Stomach (tissue), 9 donors: ENCODE data around the gene PYCR2. TPM values are rescaled to one million over a fixed set of nuclear protein-coding genes. Genes with fewer than 3 reads are reported as not detected.

ENCODE experiments used
- DNase-seq, 2 donors: peaks; one replicate each; pipeline versions ENCODE4 v3.0.0 to v3.0.0-alpha.2; 2013 to 2019
- H3K27ac ChIP-seq, 5 donors: fragments of 200-600 bp in 4 of 5; sonication (generic) in 4 of 5; one replicate each; pipeline ENCODE4 v1.5.1; 2013 to 2019; ENCODE audit warnings: mild to moderate bottlenecking in 1 of 5, moderate library complexity in 1 of 5
- H3K27me3 ChIP-seq, 3 donors: fragments of 200-600 bp; sonication (generic); one replicate each; pipeline ENCODE4 v1.5.1; 2017 to 2019; ENCODE audit warnings: mixed run types in 1 of 3
- H3K36me3 ChIP-seq, 4 donors: fragments of 200-600 bp; sonication (generic); 1 replicate in 3 of 4; 2 replicates in 1 of 4; pipeline ENCODE4 v1.5.1; 2016 to 2019
- H3K4me1 ChIP-seq, 4 donors: fragments of 200-600 bp; sonication (generic); one replicate each; pipeline ENCODE4 v1.5.1; 2016 to 2019
- H3K4me3 ChIP-seq, 4 donors: fragments of 200-600 bp; sonication (generic) in 3 of 4; one replicate each; pipeline ENCODE4 v1.5.1; 2016 to 2019; ENCODE audit warnings: mild to moderate bottlenecking in 1 of 4
- H3K9me3 ChIP-seq, 4 donors: fragments of 200-600 bp; sonication (generic); one replicate each; pipeline ENCODE4 v1.5.1; 2016 to 2019
- EP300 ChIP-seq: sonication (generic); formaldehyde crosslinking; IDR thresholded peaks from one replicate; pipeline ENCODE4 v1.6.1; 2017; ENCODE audit warnings: antibody characterized with exemption
- POLR2A ChIP-seq, 4 donors: fragments of 450-650 bp; IDR thresholded peaks; one replicate each; pipeline ENCODE4 v1.6.1; 2016; ENCODE audit warnings: antibody characterized with exemption in 4 of 4, control low read depth in 2 of 4, mild to moderate bottlenecking in 1 of 4, moderate library complexity in 1 of 4
- POLR2AphosphoS5 ChIP-seq, 3 donors: sonication (generic); formaldehyde crosslinking; IDR thresholded peaks; one replicate each; pipeline ENCODE4 v1.6.1; 2016; ENCODE audit warnings: antibody characterized with exemption in 3 of 3
- WGBS, 5 donors: extraction: QIAGEN DNeasy Blood & Tissue Kit in 3 of 5; methylation state at CpG; one replicate each; pipeline versions ENCODE4 v1.1.5 to v1.1.7; 2013 to 2018; 5-methylcytosine and 5-hydroxymethylcytosine counted together
- intact Hi-C: fragments of 100-400 bp; cut with DNase I; formaldehyde crosslinking; loops from one replicate; pipeline ENCODE4 v1.15.1; 2023; ENCODE audit warnings: low total_unique reads
- polyA plus RNA-seq, 3 donors: library from polyadenylated mRNA; stranded (reverse); fragments of 200-250 nt; gene quantifications; one replicate each; pipeline ENCODE4 v1.2.3, GENCODE V29; 2013
- total RNA-seq, 5 donors: library from RNA; depleted of rRNA; stranded (reverse); fragments of >200 nt; gene quantifications; one replicate each; pipeline versions ENCODE4 v1.1.0 to v1.2.3, GENCODE V29; 2014 to 2016
- TF ChIP-seq, protein P1 (sequence below), 7 experiments: fragments of 450-650 bp in 4 of 7; fragments of 200-600 bp in 3 of 7; sonication (generic) in 3 of 7; IDR thresholded peaks; one replicate each; pipeline ENCODE4 v1.5.1; 2016 to 2019; ENCODE audit warnings: antibody characterized with exemption in 7 of 7, control low read depth in 2 of 7, mild to moderate bottlenecking in 1 of 7
- donor health status: healthy with polysubstance abuse.
- donor health status: Bipolar disorder and iron deficiency.
- donor health status: healthy.

PYCR2 gene
- total and polyA plus RNA-seq, 8 donors, result 20.1 to 59.4 (median 32.3) TPM

DNA sequence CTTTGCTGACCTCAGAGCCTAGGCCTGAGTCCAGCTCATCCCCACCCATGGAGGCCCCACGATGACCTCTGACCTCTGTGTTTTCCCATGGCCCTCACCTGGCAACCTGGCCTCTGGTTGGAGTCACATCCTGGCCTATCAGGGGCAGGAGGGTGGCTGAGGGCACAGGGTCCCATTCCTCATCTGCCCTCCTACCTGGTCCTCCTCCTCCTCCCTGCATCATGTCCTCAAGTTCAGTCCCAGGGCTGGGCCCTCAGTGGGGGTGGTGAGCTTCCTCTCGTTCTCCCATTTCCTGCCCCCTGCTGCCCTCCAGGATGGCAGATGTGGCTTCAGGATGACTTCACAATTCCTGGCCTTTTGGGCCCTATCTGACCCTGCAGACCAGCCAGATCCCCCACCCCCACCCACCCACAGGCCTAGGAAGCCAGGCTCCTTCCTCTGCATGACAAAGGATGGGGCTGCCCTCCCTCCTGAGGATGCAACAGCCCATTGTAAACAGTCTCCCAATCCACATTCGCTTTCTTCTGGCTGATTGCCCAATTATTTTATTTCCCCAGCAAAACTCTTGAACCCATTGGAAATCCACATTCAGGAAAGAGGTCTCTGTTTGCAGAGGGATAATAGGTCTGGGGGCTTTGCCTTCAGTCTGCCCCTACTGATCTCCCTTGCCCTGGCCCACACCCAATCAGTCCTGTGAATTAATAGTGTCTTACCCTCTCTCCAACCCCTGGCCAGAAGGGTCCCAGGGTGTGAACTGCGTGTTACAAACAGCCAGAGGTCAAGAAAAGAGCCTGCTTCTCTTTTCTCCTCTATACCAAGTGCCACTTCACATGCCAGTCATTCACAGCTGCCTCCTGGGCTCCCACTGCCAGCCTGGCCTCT is 24.8 kb downstream of the PYCR2 start:
- no peak overlapping the region for H3K27ac ChIP-seq
- 58 to 81% (median 68%) methylated on average over 3 to 4 of the region's 4 CpGs for WGBS, 5 donors
- TF ChIP-seq EP300 (no peak), POLR2A (IDR thresholded peaks at IDR 0.05) (no peak), POLR2AphosphoS5 (IDR thresholded peaks at IDR 0.05) (no peak)
- TF ChIP-seq, protein P1, sequence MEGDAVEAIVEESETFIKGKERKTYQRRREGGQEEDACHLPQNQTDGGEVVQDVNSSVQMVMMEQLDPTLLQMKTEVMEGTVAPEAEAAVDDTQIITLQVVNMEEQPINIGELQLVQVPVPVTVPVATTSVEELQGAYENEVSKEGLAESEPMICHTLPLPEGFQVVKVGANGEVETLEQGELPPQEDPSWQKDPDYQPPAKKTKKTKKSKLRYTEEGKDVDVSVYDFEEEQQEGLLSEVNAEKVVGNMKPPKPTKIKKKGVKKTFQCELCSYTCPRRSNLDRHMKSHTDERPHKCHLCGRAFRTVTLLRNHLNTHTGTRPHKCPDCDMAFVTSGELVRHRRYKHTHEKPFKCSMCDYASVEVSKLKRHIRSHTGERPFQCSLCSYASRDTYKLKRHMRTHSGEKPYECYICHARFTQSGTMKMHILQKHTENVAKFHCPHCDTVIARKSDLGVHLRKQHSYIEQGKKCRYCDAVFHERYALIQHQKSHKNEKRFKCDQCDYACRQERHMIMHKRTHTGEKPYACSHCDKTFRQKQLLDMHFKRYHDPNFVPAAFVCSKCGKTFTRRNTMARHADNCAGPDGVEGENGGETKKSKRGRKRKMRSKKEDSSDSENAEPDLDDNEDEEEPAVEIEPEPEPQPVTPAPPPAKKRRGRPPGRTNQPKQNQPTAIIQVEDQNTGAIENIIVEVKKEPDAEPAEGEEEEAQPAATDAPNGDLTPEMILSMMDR (IDR thresholded peaks at IDR 0.05), result no peak
- no peaks in the 10 kb centered on the region for H3K27me3 ChIP-seq
- no peaks in the 10 kb centered on the region for H3K9me3 ChIP-seq
- H3K4me1 ChIP-seq, result peaks cover 6 to 32% (median 21%) of the 10 kb centered on the region in 4 donors
- intact Hi-C loops, result no loop called here
- DNase-seq, result no peak
- no peak overlapping the region for H3K4me3 ChIP-seq
- no peaks in the 10 kb centered on the region for H3K36me3 ChIP-seq

DNA sequence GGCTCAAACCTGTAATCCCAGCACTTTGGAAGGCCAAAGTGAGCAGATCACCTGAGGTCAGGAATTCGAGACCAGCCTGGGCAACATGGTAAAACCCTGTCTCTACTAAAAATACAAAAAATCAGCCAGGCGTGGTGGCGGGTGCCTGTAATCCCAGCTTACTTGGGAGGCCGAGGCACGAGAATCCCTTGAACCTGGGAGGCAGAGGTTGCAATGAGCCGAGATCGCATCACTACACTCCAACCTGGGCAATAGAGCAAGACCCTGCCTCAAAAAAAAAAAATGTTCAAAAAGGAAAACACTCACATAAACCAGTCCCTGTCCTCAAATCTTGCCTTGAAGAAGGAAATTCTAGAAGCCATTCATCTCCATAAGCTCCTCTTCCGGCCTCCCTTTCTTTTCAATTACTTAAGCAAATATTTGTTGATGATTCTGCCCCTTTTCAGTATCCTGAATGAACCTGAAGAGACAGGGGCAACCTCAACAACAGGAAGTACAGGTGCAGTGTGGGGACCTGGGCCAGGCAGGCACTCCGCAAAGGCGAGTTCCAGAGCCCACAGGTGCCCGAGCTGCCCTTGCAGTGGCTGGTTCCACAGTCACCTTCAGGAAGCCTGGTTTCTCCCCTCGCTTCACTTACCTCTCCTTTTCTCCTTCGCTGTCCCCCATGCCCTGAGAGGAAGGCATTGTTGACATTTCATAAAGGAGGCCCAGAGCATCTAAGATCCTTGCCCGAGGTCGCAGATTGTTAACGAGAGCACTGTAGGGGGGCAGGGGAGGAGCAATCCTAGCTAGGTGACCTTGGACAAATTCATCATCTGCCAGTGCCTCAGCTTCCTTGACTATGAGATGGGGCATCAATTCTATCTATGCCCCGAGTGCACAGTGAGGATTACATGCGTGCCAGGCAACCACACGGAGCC is 26.2 kb downstream of the PYCR2 start:
- intact Hi-C loops, result no loop called here
- Histone ChIP-seq H3K27ac (peak overlapping the region; percentile 76 to 84 (median 79)), H3K9me3 (no peaks in the 10 kb centered on the region), H3K36me3 (no peaks in the 10 kb centered on the region), H3K4me1 (peaks cover 6 to 32% (median 21%) of the 10 kb centered on the region in 4 donors), H3K4me3 (no peak overlapping the region), H3K27me3 (no peaks in the 10 kb centered on the region)
- TF ChIP-seq, protein P1 (IDR thresholded peaks at IDR 0.05), result no peak
- TF ChIP-seq EP300, result no peak
- TF ChIP-seq POLR2A (IDR thresholded peaks at IDR 0.05), result no peak
- no peak for TF ChIP-seq POLR2AphosphoS5 (IDR thresholded peaks at IDR 0.05)
- peak in 1 of 2 donors; percentile 56 for DNase-seq
- WGBS, 5 donors, result 73 to 82% (median 77%) methylated on average over 19 of the region's 19 CpGs

DNA sequence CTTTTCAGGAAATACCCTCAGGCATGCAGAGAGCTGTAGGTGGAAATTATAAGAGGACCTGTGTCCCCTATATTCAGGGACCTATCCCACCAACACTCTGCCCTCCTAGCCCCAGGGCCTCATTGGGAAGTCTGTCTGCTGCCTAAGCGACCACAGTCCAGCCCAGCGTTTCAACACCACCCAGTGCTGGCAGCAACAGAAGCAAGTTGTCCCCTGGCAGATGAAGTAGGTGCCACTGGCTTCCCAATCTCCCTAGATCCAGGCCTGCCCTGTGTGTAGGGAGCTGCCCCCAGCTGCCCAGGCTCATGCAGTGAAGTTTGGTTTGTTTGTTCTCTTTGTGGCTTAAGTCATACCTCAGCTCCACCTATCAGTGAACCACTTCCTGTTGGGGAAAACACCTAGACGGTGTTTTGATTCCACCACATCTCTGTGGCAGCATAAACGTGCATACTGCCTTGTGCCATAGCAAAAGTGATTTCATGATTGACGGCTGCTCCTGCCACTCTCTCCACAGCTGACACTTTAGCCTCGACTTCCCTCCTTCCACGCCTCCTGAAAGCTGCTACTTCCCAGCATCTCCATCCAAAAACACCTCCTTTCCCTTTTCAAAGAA is 27.0 kb downstream of the PYCR2 start:
- no peaks in the 10 kb centered on the region for H3K36me3 ChIP-seq
- DNase-seq, result peak; percentile 73 to 88
- TF ChIP-seq, protein P1 (IDR thresholded peaks at IDR 0.05), result no peak
- TF ChIP-seq POLR2A (IDR thresholded peaks at IDR 0.05) (no peak), POLR2AphosphoS5 (IDR thresholded peaks at IDR 0.05) (peak in 2 of 3 donors; percentile 76 to 83), EP300 (no peak)
- H3K4me1 ChIP-seq, result peaks cover 7 to 34% (median 21%) of the 10 kb centered on the region in 4 donors
- no peaks in the 10 kb centered on the region for H3K27me3 ChIP-seq
- peak overlapping the region; percentile 76 to 84 (median 79) for H3K27ac ChIP-seq
- H3K4me3 ChIP-seq, result no peak overlapping the region
- intact Hi-C loops, result no loop called here
- WGBS, 5 donors, result 23 to 53% (median 25%) methylated on average over 7 of the region's 7 CpGs
- no peaks in the 10 kb centered on the region for H3K9me3 ChIP-seq

DNA sequence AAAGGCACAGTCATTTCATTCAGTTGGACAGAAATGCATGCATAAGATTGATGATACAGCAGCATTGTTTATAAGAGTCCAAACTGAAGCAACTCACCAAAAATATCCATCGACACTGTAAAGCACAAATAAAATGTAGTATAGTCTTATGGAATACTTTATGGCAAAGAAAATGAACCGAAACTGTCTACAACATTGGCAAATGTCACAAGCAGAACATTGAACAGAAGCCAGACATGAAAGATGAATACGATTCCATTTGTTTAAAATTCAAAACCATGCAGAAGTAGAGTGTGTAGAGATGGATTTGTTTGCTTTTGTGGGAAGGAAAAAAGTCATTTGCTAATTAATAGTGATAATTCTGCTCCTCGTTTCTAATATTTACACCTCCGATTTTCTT is 27.6 kb downstream of the PYCR2 start:
- no peaks in the 10 kb centered on the region for H3K36me3 ChIP-seq
- H3K27ac ChIP-seq, result peak overlapping the region in 4 of 5 donors; percentile 76 to 84 (median 78)
- no peak for DNase-seq
- 33 to 60% (median 44%) methylated on average over 5 of the region's 5 CpGs for WGBS, 5 donors
- intact Hi-C loops, result no loop called here
- H3K27me3 ChIP-seq, result no peaks in the 10 kb centered on the region
- TF ChIP-seq EP300, result no peak
- TF ChIP-seq, protein P1 (IDR thresholded peaks at IDR 0.05), result no peak
- no peak for TF ChIP-seq POLR2AphosphoS5 (IDR thresholded peaks at IDR 0.05)
- TF ChIP-seq POLR2A (IDR thresholded peaks at IDR 0.05), result no peak
- H3K4me3 ChIP-seq, result no peak overlapping the region
- H3K4me1 ChIP-seq, result peaks cover 12 to 40% (median 24%) of the 10 kb centered on the region in 4 donors
- no peaks in the 10 kb centered on the region for H3K9me3 ChIP-seq
